AG04450 (cell line): Measurements from ENCODE around the gene EEF1AKMT4. TPM values are rescaled to one million over a fixed set of nuclear protein-coding genes. Genes with fewer than 3 reads are reported as not detected.

ENCODE experiments used
- CTCF ChIA-PET: fragments of 300-600, 350-600 bp; formaldehyde crosslinking; extraction: SDS; loops from one replicate; lab custom pipeline; 2022; ENCODE audit warnings: antibody characterized with exemption, inconsistent platforms; lab: Charles Lee
- POLR2A ChIA-PET: fragments of 350-600 bp; formaldehyde crosslinking; extraction: SDS; loops from one replicate; lab custom pipeline; 2021; ENCODE audit warnings: antibody characterized with exemption, inconsistent platforms; lab: Yijun Ruan, JAX
- DNase-seq: peaks from one replicate; pipeline ENCODE4 v3.0.0-alpha.2; 2011; ENCODE audit warnings: low read depth, low spot score
- H3K27ac ChIP-seq: one replicate; pipeline ENCODE4 v1.5.1; 2012; ENCODE audit warnings: low read depth, low read length, control low read depth
- H3K27me3 ChIP-seq: one replicate; pipeline ENCODE4 v1.6.0; 2012; ENCODE audit warnings: low read length; ENCODE audit not compliant: control insufficient read depth, insufficient read depth
- H3K4me3 ChIP-seq: 2 replicates; pipeline ENCODE4 v1.5.1; 2011; ENCODE audit warnings: mild to moderate bottlenecking, low read depth, low read length, control low read depth
- H3K9me3 ChIP-seq: 2 replicates; pipeline ENCODE4 v1.5.1; 2012; ENCODE audit warnings: low read length; ENCODE audit not compliant: control insufficient read depth, insufficient read depth
- CTCF ChIP-seq: IDR thresholded peaks from 2 replicates; pipeline ENCODE4 v1.5.1; 2011; ENCODE audit warnings: low read depth, low read length, control low read depth, inconsistent platforms
- polyA minus RNA-seq: library from RNA; depleted of rRNA, polyadenylated mRNA; stranded (reverse); fragments of >200 nt; gene quantifications from 2 replicates; pipeline ENCODE4 v1.2.3, GENCODE V29; 2011; rRNA and poly(A)+ RNA removed
- polyA plus RNA-seq: library from polyadenylated mRNA; depleted of rRNA; stranded (reverse); fragments of >200 nt; gene quantifications from 2 replicates; pipeline ENCODE4 v1.2.3, GENCODE V29; 2011; rRNA removed

The EEF1AKMT4 gene
- polyA plus RNA-seq = 3.2 and 4.0 TPM in 2 replicates
- 2.3 and 4.3 TPM in 2 replicates for polyA minus RNA-seq

GRCh38 chr3:184249412-184250166 is at the start of gene EEF1AKMT4:
EEF1AKMT4 (plus strand) TSS chr3:184249672; CDS start chr3:184249695, 23 bp downstream.
- POLR2A ChIA-PET = interaction anchor here (0.6 to 0.8 kb wide), 2 partner anchors 38 to 66 kb away, joined by 3 to 4 read pairs; no protein-coding TSS in a partner anchor
- Histone ChIP-seq H3K9me3 (peaks cover 4% of the 10 kb centered on the region; the same call in 1 of the 2 replicates), H3K27ac (peak within 1 kb of the TSS; percentile 94), H3K4me3 (peak within 1 kb of the TSS; percentile 88), H3K27me3 (no peaks in the 10 kb centered on the region)
- peak; percentile 97 for DNase-seq
- peak; percentile 61 for TF ChIP-seq CTCF
- CTCF ChIA-PET = interaction anchor here (0.6 to 2.8 kb wide), 62 partner anchors 9 to 459 kb away, joined by 3 to 22 read pairs (median 4); partner anchors contain the start of genes ABCC5, ABCF3, CAMK2N2 and DVL3

DNA sequence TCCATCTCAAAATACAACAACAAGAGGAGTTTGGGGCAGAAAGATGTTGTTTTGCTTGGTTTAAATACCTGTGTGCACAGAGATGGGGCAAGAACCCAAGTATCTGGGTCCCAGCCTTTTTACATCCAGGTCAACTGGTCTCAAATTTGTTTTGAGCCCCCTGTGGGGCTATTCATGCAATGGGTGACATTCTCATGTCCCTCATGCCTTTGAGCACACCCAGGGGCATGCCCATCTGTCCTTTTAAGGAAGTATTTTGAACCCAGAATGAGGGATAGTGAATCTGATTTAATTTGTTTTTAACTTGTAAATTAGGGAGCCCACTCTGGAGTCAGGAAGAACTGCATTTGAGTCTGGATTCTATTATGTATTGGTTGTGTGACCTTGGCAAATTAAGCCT is 48.6 kb upstream of the EEF1AKMT4 start:
- POLR2A ChIA-PET = no interaction called here
- CTCF ChIA-PET = no interaction called here
- no peak for DNase-seq

GRCh38 chr3:184203526-184203925 is 45.9 kb upstream of the EEF1AKMT4 start:
- ChIA-PET CTCF (interaction anchor here (2.0 kb wide), 1 partner anchor 25 kb away, joined by 7 read pairs; no protein-coding TSS in a partner anchor), POLR2A (no interaction called here)
- DNase-seq = no peak
- TF ChIP-seq CTCF = no peak
- no peaks in the 10 kb centered on the region for H3K9me3 ChIP-seq
- peaks cover 10% of the 10 kb centered on the region for H3K27me3 ChIP-seq
- no peak overlapping the region for H3K27ac ChIP-seq
- no peak overlapping the region for H3K4me3 ChIP-seq

More for the DNA sequence above, 48.6 kb upstream of the EEF1AKMT4 start:
- Histone ChIP-seq H3K4me3 (no peak overlapping the region), H3K27me3 (peaks cover 2% of the 10 kb centered on the region), H3K9me3 (no peaks in the 10 kb centered on the region), H3K27ac (no peak overlapping the region)
- no peak for TF ChIP-seq CTCF

DNA sequence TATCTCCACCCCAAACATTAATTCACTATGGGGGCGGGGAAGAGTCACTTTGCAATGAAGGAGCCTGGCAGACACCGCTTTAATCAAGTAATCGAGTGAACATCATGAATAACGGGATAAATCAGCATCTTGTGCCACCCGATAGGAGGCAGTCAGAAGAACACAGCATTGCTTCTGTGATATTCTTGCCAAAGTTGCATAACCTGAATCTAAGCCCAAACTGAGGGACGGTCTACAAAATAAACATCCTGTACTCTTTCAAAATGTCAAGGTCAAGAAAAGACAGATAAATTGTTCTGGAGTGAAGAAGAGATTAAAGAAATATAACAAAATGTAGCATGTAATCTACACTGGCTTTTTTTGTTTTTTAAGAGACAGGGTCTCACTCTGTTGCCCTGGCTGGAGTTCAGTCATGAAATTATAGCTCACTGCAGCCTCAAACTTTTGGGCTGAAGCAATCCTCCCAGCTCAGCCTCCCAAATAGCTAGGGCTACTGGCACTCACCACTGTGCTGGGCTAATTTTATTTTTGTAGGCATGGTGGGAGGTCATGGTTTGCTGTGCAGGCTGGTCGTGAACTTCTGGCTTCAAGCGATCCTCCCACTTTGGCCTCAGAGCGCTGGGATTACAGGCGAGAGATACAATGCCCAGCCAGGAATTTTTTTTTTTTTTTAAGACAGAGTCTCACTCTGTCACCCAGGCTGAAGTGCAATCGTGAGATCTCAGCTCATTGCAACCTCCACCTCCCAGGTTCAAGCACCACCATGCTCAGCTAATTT is 40.1 kb upstream of the EEF1AKMT4 start:
- DNase-seq = no peak
- POLR2A ChIA-PET = no interaction called here
- TF ChIP-seq CTCF = no peak
- Histone ChIP-seq H3K9me3 (no peaks in the 10 kb centered on the region), H3K27ac (no peak overlapping the region), H3K4me3 (no peak overlapping the region), H3K27me3 (peaks cover 13% of the 10 kb centered on the region)
- CTCF ChIA-PET = no interaction called here
